HG02885 (cell line): ENCODE measurements around the gene ITGB1BP1.

Experiments used
- ATAC-seq: cut with Tn5 transposase; IDR thresholded peaks from one replicate; pipeline ENCODE4 v1.9.1; 2021; ENCODE audit warnings: mild to moderate bottlenecking; ENCODE audit not compliant: unreplicated experiment, poor library complexity

Gene ITGB1BP1

DNA sequence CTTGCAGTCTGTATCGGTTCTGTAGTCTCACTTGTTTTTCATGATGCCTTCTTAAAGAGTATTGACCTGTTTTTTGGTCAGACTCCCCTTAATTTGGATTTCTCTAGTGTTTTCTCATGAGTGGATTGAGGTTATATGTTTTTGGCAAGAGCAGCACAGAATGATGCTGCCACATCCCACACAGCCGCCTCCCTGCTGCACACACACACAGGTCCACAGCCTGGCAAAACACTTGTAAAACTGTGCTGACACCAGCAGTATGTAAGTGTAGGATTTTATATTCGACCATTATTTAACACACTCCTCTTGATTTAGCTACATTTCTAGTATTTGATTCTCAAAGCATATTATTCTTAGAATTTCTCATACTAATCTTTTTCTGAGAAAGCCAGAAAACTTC is 68.1 kb downstream of the ITGB1BP1 start:
- ATAC-seq: no peak

DNA sequence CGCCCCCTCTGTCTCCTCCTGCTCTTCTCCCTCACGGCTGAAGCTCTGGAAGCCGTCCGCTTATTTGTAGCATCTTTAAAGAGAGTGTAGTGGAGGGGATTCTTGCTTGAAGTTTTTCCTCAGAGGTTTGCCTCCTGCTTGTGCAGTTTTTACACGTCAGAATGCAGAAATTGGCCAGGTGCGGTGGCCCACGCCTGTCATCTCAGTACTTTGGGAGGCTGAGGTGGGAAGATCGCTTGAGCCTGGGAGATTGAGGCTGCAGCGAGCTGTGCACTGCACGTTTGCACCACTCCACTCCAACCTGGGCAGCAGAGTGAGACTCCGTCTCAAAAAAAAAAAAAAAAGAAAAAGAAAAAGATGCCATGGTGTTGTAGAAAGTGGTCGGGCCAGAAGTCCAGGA is 69.0 kb downstream of the ITGB1BP1 start:
- no peak for ATAC-seq
